ENCODE measurements around the gene SNX13.
A peak's percentile ranks its signal among the peaks of the same experiment; 100 is the strongest.

The SNX13 gene

GRCh38 chr7:17771901-17772408 lies 168.3 kb downstream of the SNX13 start:
- DNase-seq (ENCODE audit: low read depth, low spot score) = no peak
- H3K4me3 ChIP-seq (ENCODE audit: low read depth, low read length) = no peak overlapping the region
- no peak for TF ChIP-seq CTCF (IDR thresholded peaks at IDR 0.05; ENCODE audit: low read depth, low read length)
- in situ Hi-C loops (cut with HindIII; ENCODE audit: low sequenced_read_pairs) = no loop called here

- no peak overlapping the region for H3K4me3 ChIP-seq (ENCODE audit: low read depth, low read length)
- in situ Hi-C loops (cut with HindIII; ENCODE audit: low sequenced_read_pairs) = no loop called here
- TF ChIP-seq CTCF (IDR thresholded peaks at IDR 0.05; ENCODE audit: low read depth, low read length) = no peak
- no peak for DNase-seq (ENCODE audit: low read depth, low spot score)
These were observed 169.5 kb downstream of the SNX13 start for GRCh38 chr7:17770710-17771375.

- TF ChIP-seq CTCF (IDR thresholded peaks at IDR 0.05; ENCODE audit: low read depth, low read length) = peak; percentile 86
- peak; percentile 73 for DNase-seq (ENCODE audit: low read depth, low spot score)
- H3K4me3 ChIP-seq (ENCODE audit: low read depth, low read length) = no peak overlapping the region
- in situ Hi-C loops (cut with HindIII; ENCODE audit: low sequenced_read_pairs) = no loop called here
These were observed 170.4 kb downstream of the SNX13 start for GRCh38 chr7:17769918-17770317.

- in situ Hi-C loops (cut with HindIII; ENCODE audit: low sequenced_read_pairs) = no loop called here
- TF ChIP-seq CTCF (IDR thresholded peaks at IDR 0.05; ENCODE audit: low read depth, low read length) = no peak
- DNase-seq (ENCODE audit: low read depth, low spot score) = no peak
- no peak overlapping the region for H3K4me3 ChIP-seq (ENCODE audit: low read depth, low read length)
These were observed 182.3 kb downstream of the SNX13 start for GRCh38 chr7:17758008-17758407.

GRCh38 chr7:17746020-17746530 lies 194.2 kb downstream of the SNX13 start:
- no peak for TF ChIP-seq CTCF (IDR thresholded peaks at IDR 0.05; ENCODE audit: low read depth, low read length)
- no peak overlapping the region for H3K4me3 ChIP-seq (ENCODE audit: low read depth, low read length)
- no peak for DNase-seq (ENCODE audit: low read depth, low spot score)
- in situ Hi-C loops (cut with HindIII; ENCODE audit: low sequenced_read_pairs) = no loop called here

- TF ChIP-seq CTCF (IDR thresholded peaks at IDR 0.05; ENCODE audit: low read depth, low read length) = no peak
- no peak for DNase-seq (ENCODE audit: low read depth, low spot score)
- in situ Hi-C loops (cut with HindIII; ENCODE audit: low sequenced_read_pairs) = no loop called here
- H3K4me3 ChIP-seq (ENCODE audit: low read depth, low read length) = no peak overlapping the region
These were observed 194.7 kb downstream of the SNX13 start for GRCh38 chr7:17745610-17746009.

All from astrocyte of the spinal cord (primary cell).